Activated CD4-positive, alpha-beta T cell treated with anti-CD3 and anti-CD28 coated beads, Interleukin-2, amount 50 U/mL, for 16 hours (primary cell): ENCODE data around the gene MAP7D1.

Experiments used
- DNase-seq: peaks from one replicate; pipeline ENCODE4 v3.0.0-alpha.2; 2020

MAP7D1 gene

GRCh38 chr1:36128126-36128904, 27.6 kb upstream of the MAP7D1 start:
- DNase-seq = no peak

- no peak for DNase-seq
Measured at GRCh38 chr1:36128905-36129206, 27.1 kb upstream of the MAP7D1 start.

GRCh38 chr1:36132029-36132428, 23.9 kb upstream of the MAP7D1 start:
- DNase-seq = no peak

GRCh38 chr1:36133484-36133883, 22.5 kb upstream of the MAP7D1 start:
- DNase-seq = no peak

- DNase-seq = no peak
Measured at GRCh38 chr1:36134031-36134430, 21.9 kb upstream of the MAP7D1 start.

GRCh38 chr1:36134505-36135329, 21.2 kb upstream of the MAP7D1 start:
- DNase-seq = peak; percentile 43

GRCh38 chr1:36135330-36135667, 20.7 kb upstream of the MAP7D1 start:
- DNase-seq = no peak

- DNase-seq = no peak
Measured at GRCh38 chr1:36135796-36136195, 20.2 kb upstream of the MAP7D1 start.

- DNase-seq = no peak
Measured at GRCh38 chr1:36136535-36136934, 19.4 kb upstream of the MAP7D1 start.

- DNase-seq = no peak
Measured at GRCh38 chr1:36137226-36137625, 18.7 kb upstream of the MAP7D1 start.

GRCh38 chr1:36137776-36138175, 18.2 kb upstream of the MAP7D1 start:
- DNase-seq = no peak

GRCh38 chr1:36139521-36139920, 16.4 kb upstream of the MAP7D1 start:
- DNase-seq = no peak

- DNase-seq = no peak
Measured at GRCh38 chr1:36142121-36142520, 13.8 kb upstream of the MAP7D1 start.

- no peak for DNase-seq
Measured at GRCh38 chr1:36143424-36143823, 12.5 kb upstream of the MAP7D1 start.

- no peak for DNase-seq
Measured at GRCh38 chr1:36144413-36144812, 11.5 kb upstream of the MAP7D1 start.

- no peak for DNase-seq
Measured at GRCh38 chr1:36148821-36149236, 7.1 kb upstream of the MAP7D1 start.

- peak; percentile 100 for DNase-seq
Measured at GRCh38 chr1:36149237-36149972, 6.6 kb upstream of the MAP7D1 start, which contains the start of gene TRAPPC3. Gene TRAPPC3 (minus strand): TSS chr1:36149486. CDS start chr1:36149378, 108 bp downstream.

GRCh38 chr1:36149973-36150295, 6.0 kb upstream of the MAP7D1 start:
- DNase-seq = no peak

- peak; percentile 88 for DNase-seq
Measured at GRCh38 chr1:36150296-36151133, 5.4 kb upstream of the MAP7D1 start.

- no peak for DNase-seq
Measured at GRCh38 chr1:36151134-36151844, 4.7 kb upstream of the MAP7D1 start.

- DNase-seq = peak; percentile 46
Measured at GRCh38 chr1:36151845-36152203, 4.1 kb upstream of the MAP7D1 start.

GRCh38 chr1:36153476-36153875, 2.5 kb upstream of the MAP7D1 start:
- no peak for DNase-seq
